ENCODE data around the gene INSC.

INSC gene

GRCh38 chr11:15169815-15170551, 55.3 kb downstream of the INSC start:
- TF ChIP-seq CTCF (conservative IDR thresholded peaks at IDR 0.05; ENCODE audit: control insufficient read depth, insufficient read depth, low read depth, low read length) = no peak
- H3K4me3 ChIP-seq (ENCODE audit: control insufficient read depth, low read depth, low read length) = no peak overlapping the region
- peak; percentile 56 for DNase-seq (ENCODE audit: low read depth)

- no peak for TF ChIP-seq CTCF (conservative IDR thresholded peaks at IDR 0.05; ENCODE audit: control insufficient read depth, insufficient read depth, low read depth, low read length)
- no peak overlapping the region for H3K4me3 ChIP-seq (ENCODE audit: control insufficient read depth, low read depth, low read length)
- DNase-seq (ENCODE audit: low read depth) = no peak
These were observed 56.0 kb downstream of the INSC start for GRCh38 chr11:15170698-15171097.

- TF ChIP-seq CTCF (conservative IDR thresholded peaks at IDR 0.05; ENCODE audit: control insufficient read depth, insufficient read depth, low read depth, low read length) = no peak
- H3K4me3 ChIP-seq (ENCODE audit: control insufficient read depth, low read depth, low read length) = no peak overlapping the region
- no peak for DNase-seq (ENCODE audit: low read depth)
These were observed 57.2 kb downstream of the INSC start for GRCh38 chr11:15171956-15172355.

- H3K4me3 ChIP-seq (ENCODE audit: control insufficient read depth, low read depth, low read length) = no peak overlapping the region
- no peak for TF ChIP-seq CTCF (conservative IDR thresholded peaks at IDR 0.05; ENCODE audit: control insufficient read depth, insufficient read depth, low read depth, low read length)
- DNase-seq (ENCODE audit: low read depth) = peak; percentile 37
These were observed 61.1 kb downstream of the INSC start for GRCh38 chr11:15175831-15176230.

- no peak for TF ChIP-seq CTCF (conservative IDR thresholded peaks at IDR 0.05; ENCODE audit: control insufficient read depth, insufficient read depth, low read depth, low read length)
- no peak overlapping the region for H3K4me3 ChIP-seq (ENCODE audit: control insufficient read depth, low read depth, low read length)
- DNase-seq (ENCODE audit: low read depth) = no peak
These were observed 62.0 kb downstream of the INSC start for GRCh38 chr11:15176646-15177163.

- no peak for TF ChIP-seq CTCF (conservative IDR thresholded peaks at IDR 0.05; ENCODE audit: control insufficient read depth, insufficient read depth, low read depth, low read length)
- DNase-seq (ENCODE audit: low read depth) = no peak
- H3K4me3 ChIP-seq (ENCODE audit: control insufficient read depth, low read depth, low read length) = no peak overlapping the region
These were observed 62.8 kb downstream of the INSC start for GRCh38 chr11:15177491-15177890.

Data from fibroblast of mammary gland (primary cell).